HEK293T (cell line): ENCODE data around the gene SPTA1.

Source experiments
- CTCF ChIA-PET: fragments of 350-600 bp; formaldehyde crosslinking; extraction: SDS; loops from one replicate; lab custom pipeline; 2021; ENCODE audit warnings: antibody characterized with exemption, inconsistent platforms; lab: Yijun Ruan, JAX
- POLR2A ChIA-PET: fragments of 350-600 bp; formaldehyde crosslinking; extraction: SDS; loops from one replicate; lab custom pipeline; 2020; ENCODE audit warnings: antibody characterized with exemption, inconsistent platforms; lab: Yijun Ruan, JAX
- DNase-seq: peaks from one replicate; pipeline ENCODE4 v3.0.0; 2012; ENCODE audit warnings: mixed read lengths; ENCODE audit errors: extremely low spot score
- ARNT ChIP-seq: fragments of 450-650 bp; IDR thresholded peaks from 2 replicates; pipeline ENCODE4 v1.6.1; 2017; ENCODE audit warnings: mild to moderate bottlenecking
- BHLHE40 ChIP-seq: fragments of 450-650 bp; IDR thresholded peaks from 2 replicates; pipeline ENCODE4 v1.6.1; 2016; ENCODE audit warnings: mild to moderate bottlenecking, moderate library complexity, borderline replicate concordance
- CTBP1 ChIP-seq: fragments of 450-650 bp; IDR thresholded peaks from 2 replicates; pipeline ENCODE4 v1.6.1; 2016; ENCODE audit warnings: borderline replicate concordance
- ELF4 ChIP-seq: fragments of 450-650 bp; IDR thresholded peaks from 2 replicates; pipeline ENCODE4 v1.6.1; 2017; ENCODE audit warnings: antibody characterized with exemption
- FOXA1 ChIP-seq: fragments of 450-650 bp; IDR thresholded peaks from 2 replicates; pipeline ENCODE4 v1.6.1; 2016; ENCODE audit warnings: mild to moderate bottlenecking
- FOXK2 ChIP-seq: fragments of 450-650 bp; IDR thresholded peaks from 2 replicates; pipeline ENCODE4 v1.6.1; 2016; ENCODE audit warnings: mild to moderate bottlenecking
- FOXM1 ChIP-seq: fragments of 450-650 bp; IDR thresholded peaks from 2 replicates; pipeline ENCODE4 v1.6.1; 2017; ENCODE audit warnings: mild to moderate bottlenecking, borderline replicate concordance
- HDGF ChIP-seq: fragments of 450-650 bp; IDR thresholded peaks from 2 replicates; pipeline ENCODE4 v1.6.1; 2017; ENCODE audit warnings: antibody characterized with exemption, borderline replicate concordance
- L3MBTL2 ChIP-seq: fragments of 450-650 bp; conservative IDR thresholded peaks from 2 replicates; pipeline ENCODE4 v1.6.1; 2016; ENCODE audit warnings: mild to moderate bottlenecking
- LEF1 ChIP-seq: fragments of 450-650 bp; IDR thresholded peaks from 2 replicates; pipeline ENCODE4 v1.6.1; 2017; ENCODE audit warnings: mild to moderate bottlenecking, borderline replicate concordance
- NFRKB ChIP-seq: fragments of 450-650 bp; IDR thresholded peaks from 2 replicates; pipeline ENCODE4 v1.6.1; 2016; ENCODE audit warnings: mild to moderate bottlenecking, moderate library complexity
- SP1 ChIP-seq: fragments of 450-650 bp; IDR thresholded peaks from 2 replicates; pipeline ENCODE4 v1.6.1; 2017
- SUZ12 ChIP-seq: fragments of 450-650 bp; IDR thresholded peaks from 2 replicates; pipeline ENCODE4 v1.6.1; 2016; ENCODE audit warnings: mild to moderate bottlenecking
- TARDBP ChIP-seq: fragments of 450-650 bp; IDR thresholded peaks from 2 replicates; pipeline ENCODE4 v1.6.1; 2016
- ZNF384 ChIP-seq: fragments of 450-650 bp; IDR thresholded peaks from 2 replicates; pipeline ENCODE4 v1.6.1; 2016
- TF ChIP-seq, protein P1 (sequence below): fragments of 450-650 bp; IDR thresholded peaks from 2 replicates; pipeline ENCODE4 v1.6.1; 2016

The SPTA1 gene

DNA sequence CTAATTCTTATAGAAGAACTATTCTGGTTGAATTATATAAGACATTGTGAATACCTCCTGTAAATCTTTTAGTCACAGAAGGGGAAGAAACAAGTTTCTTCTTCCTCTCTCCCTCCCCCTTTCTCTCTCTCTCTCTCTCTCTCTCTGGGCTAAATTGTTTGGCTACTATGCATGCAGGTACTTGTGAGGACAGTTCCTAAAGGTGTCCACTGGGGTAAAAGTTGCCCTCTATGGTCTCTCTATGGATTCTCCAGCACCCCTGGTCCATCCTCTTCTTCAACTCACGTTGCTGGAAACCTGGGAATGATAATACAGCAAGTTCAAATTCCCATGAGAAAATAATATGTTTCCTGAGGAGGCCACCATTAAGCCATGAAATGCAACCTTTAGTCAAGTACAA, 28.2 kb upstream of the SPTA1 start:
- POLR2A ChIA-PET = no interaction called here
- CTCF ChIA-PET = no interaction called here
- DNase-seq = no peak
- no peak for TF ChIP-seq ZNF384

DNA sequence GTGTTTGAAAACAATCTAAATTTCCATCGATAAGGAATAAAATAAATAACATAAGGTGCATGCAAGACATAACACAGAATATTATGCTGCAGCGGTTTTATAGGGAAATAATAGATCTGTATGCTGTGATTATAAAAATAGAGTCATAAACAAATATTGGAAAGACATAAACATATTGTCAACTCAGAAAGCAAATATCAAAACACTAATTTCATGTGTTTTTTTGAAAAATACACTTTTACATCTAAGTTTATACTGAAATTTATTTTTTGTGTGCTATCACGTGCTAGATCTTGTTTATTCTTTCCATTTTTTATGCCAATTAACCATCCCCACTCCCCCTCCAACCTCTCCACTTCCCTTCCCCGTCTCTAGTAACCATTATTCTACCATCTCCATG, 24.6 kb upstream of the SPTA1 start:
- DNase-seq = no peak
- TF ChIP-seq TARDBP (no peak), CTBP1 (no peak), FOXK2 (no peak), LEF1 (no peak)
- POLR2A ChIA-PET = no interaction called here
- CTCF ChIA-PET = no interaction called here

DNA sequence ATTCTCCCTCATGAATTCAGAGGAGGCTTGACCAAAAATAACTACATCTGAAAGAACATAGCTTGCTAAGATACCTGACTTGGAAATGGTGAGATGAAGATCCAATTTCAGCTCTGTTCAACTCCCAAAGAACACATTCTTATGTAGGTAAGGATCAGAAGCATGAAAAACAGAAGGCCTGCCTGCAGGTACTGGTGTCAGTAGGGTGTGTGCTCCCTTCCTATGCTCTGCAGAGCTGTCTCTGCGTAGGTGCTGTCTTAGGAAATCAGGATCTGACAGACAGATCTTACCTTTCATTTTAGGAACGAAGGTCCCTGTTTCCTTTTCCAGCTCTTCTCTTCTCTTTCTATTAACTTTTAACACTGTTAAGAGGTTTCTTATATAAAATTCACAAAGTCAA, 19.6 kb upstream of the SPTA1 start:
- TF ChIP-seq SP1 = no peak
- no peak for TF ChIP-seq SUZ12
- TF ChIP-seq ARNT = no peak
- no peak for TF ChIP-seq FOXK2
- TF ChIP-seq ZNF384 = no peak
- TF ChIP-seq CTBP1 = no peak
- TF ChIP-seq L3MBTL2 = no peak
- TF ChIP-seq TARDBP = no peak
- TF ChIP-seq FOXA1 = no peak
- no peak for TF ChIP-seq HDGF
- TF ChIP-seq, protein P1, sequence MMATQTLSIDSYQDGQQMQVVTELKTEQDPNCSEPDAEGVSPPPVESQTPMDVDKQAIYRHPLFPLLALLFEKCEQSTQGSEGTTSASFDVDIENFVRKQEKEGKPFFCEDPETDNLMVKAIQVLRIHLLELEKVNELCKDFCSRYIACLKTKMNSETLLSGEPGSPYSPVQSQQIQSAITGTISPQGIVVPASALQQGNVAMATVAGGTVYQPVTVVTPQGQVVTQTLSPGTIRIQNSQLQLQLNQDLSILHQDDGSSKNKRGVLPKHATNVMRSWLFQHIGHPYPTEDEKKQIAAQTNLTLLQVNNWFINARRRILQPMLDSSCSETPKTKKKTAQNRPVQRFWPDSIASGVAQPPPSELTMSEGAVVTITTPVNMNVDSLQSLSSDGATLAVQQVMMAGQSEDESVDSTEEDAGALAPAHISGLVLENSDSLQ = no peak
- TF ChIP-seq NFRKB = no peak
- no peak for TF ChIP-seq LEF1
- no peak for TF ChIP-seq ELF4
- TF ChIP-seq FOXM1 = no peak
- no peak for TF ChIP-seq BHLHE40
- POLR2A ChIA-PET = no interaction called here
- CTCF ChIA-PET = no interaction called here
- no peak for DNase-seq

DNA sequence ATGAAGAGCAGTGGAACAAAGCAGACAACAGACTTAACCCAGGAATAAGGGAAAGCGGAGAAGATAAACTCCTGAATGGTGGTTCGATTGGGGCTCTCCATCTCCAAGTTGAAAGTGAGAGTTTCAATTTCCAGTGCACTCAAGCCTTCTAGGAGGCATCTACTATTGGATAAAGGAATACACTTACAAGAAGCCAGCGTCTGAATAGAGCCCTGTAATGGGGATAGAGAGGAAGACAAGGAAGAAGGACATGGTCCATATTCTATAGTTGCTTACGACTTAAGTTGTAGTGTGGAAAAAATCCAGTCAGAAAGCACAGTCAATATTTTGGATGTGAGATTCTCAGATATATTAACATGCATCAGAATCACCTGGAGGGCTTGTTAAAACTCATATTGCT, 14.0 kb upstream of the SPTA1 start, which contains the start of gene OR6K2:
TSS of gene OR6K2 (minus strand) at position 101 of the 400 bp plus-strand sequence. CDS start at position 101, 0 bp downstream.
- DNase-seq = no peak
- TF ChIP-seq FOXM1 (no peak), NFRKB (no peak), ARNT (no peak), FOXK2 (no peak), LEF1 (no peak), SUZ12 (no peak), CTBP1 (no peak), SP1 (no peak), FOXA1 (no peak)
- TF ChIP-seq, protein P1 = no peak
- ChIA-PET POLR2A (no interaction called here), CTCF (no interaction called here)

GRCh38 chr1:158694596-158694995, 8.1 kb upstream of the SPTA1 start:
- TF ChIP-seq L3MBTL2 (no peak), HDGF (no peak), FOXA1 (no peak), ARNT (no peak), NFRKB (no peak), SP1 (no peak), FOXK2 (no peak), CTBP1 (no peak), BHLHE40 (no peak), SUZ12 (no peak), ELF4 (no peak), ZNF384 (no peak), LEF1 (no peak)
- TF ChIP-seq, protein P1 = no peak
- CTCF ChIA-PET = no interaction called here
- POLR2A ChIA-PET = no interaction called here
- DNase-seq = no peak

- TF ChIP-seq SUZ12 (no peak), CTBP1 (no peak), L3MBTL2 (no peak), ELF4 (no peak), TARDBP (no peak), BHLHE40 (no peak), ZNF384 (no peak), SP1 (no peak), FOXA1 (no peak), NFRKB (no peak), ARNT (no peak), FOXM1 (no peak), LEF1 (no peak), FOXK2 (no peak), HDGF (no peak)
- TF ChIP-seq, protein P1 = no peak
- POLR2A ChIA-PET = no interaction called here
- CTCF ChIA-PET = no interaction called here
- DNase-seq = no peak
Measured at GRCh38 chr1:158692356-158692755, 5.8 kb upstream of the SPTA1 start.
